Measurements from ENCODE around the gene GPRIN3.
"Not testable (repeated sequence)": the region's sequence is repeated elsewhere in the genome, so short reads cannot be mapped to it uniquely, and the experiment has no call there.

Gene GPRIN3

GRCh38 chr4:89204624-89205023, 103.0 kb downstream of the GPRIN3 start:
- no peak for DNase-seq

- no peak for DNase-seq
These were observed 103.7 kb downstream of the GPRIN3 start for GRCh38 chr4:89203902-89204301.

GRCh38 chr4:89199394-89199793, 108.2 kb downstream of the GPRIN3 start:
- not testable (repeated sequence) for DNase-seq

GRCh38 chr4:89197920-89198319, 109.7 kb downstream of the GPRIN3 start:
- no peak for DNase-seq

GRCh38 chr4:89196745-89197144, 110.9 kb downstream of the GPRIN3 start:
- no peak for DNase-seq

GRCh38 chr4:89196056-89196674, 111.4 kb downstream of the GPRIN3 start:
- no peak for DNase-seq

GRCh38 chr4:89193843-89194242, 113.8 kb downstream of the GPRIN3 start:
- DNase-seq, result no peak

Measured in activated CD4-positive, alpha-beta T cell treated with anti-CD3 and anti-CD28 coated beads, Interleukin-2, amount 50 U/mL, for 1 hour (primary cell).